GM12873 (cell line): ENCODE measurements around the gene CLMN.

Experiments
- CTCF ChIP-seq: IDR thresholded peaks from 2 replicates; pipeline ENCODE4 v1.5.1; 2012; ENCODE audit warnings: low read depth, mild to moderate bottlenecking, moderate library complexity, low read length, control low read depth; ENCODE audit not compliant: insufficient read depth; ENCODE audit errors: missing control alignments

Gene CLMN

GRCh38 chr14:95275494-95275893 is 44.2 kb downstream of the CLMN start:
- no peak for TF ChIP-seq CTCF

DNA sequence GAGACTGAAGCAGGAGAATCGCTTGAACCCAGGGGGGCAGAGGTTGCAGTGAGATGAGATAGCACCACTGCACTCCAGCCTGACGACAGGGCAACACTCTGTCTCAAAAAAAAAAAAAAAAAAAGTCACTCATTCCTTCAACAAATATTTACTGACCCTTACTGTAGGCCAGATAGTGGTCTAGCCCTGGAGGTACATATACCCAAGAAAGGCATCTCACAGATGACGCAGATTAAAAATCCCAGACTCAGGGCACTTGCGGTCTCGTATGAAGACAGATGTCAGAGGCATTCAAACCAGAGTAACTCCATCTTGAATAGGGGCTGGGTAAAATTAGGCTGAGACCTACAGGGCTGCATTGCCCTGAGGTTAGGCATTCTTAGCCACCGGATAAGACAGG is 44.8 kb downstream of the CLMN start:
- no peak for TF ChIP-seq CTCF

GRCh38 chr14:95274279-95274678 is 45.4 kb downstream of the CLMN start:
- no peak for TF ChIP-seq CTCF

- no peak for TF ChIP-seq CTCF
Measured at GRCh38 chr14:95273001-95273978, 46.4 kb downstream of the CLMN start.

DNA sequence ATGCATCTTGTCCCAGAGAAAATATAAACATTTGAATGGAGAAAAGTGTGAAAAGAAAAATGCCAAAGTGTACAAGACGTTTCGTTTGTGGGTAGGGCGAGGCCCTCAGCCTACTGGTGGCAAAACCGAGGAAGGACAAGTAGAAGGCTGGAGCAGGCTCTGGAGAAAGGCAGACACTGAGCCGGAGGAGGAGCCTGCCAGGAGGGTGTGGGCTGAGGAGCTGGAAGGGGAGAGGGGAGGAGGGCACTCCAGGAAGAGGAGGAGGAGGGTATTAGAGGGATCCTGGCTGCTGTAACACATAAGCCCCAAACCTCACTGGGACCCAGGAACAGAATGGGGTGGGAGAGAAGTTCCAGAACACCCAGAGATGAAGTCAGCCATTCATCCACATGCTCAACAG is 47.7 kb downstream of the CLMN start:
- TF ChIP-seq CTCF, result no peak

GRCh38 chr14:95270203-95270602 is 49.5 kb downstream of the CLMN start:
- no peak for TF ChIP-seq CTCF

DNA sequence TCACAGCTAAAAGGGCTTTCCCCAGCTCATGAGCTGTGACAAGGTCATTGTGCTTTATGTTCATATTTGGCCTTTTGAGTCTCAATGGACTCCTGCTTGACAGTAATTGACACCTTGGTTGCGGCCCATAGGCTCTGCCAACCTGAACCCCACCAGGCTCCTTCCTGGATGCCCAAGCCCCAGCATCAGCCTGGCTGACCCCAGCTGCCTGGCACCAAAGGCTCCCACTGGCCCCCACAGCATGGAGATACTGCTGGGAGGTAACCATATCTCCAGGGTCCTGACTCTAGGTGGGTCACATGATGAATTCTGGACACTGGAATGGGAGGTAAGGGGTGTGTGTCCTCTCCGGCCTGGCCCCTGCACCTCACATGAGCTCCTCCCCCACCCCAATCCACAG is 50.2 kb downstream of the CLMN start:
- no peak for TF ChIP-seq CTCF
